Activated CD4-positive, alpha-beta T cell treated with anti-CD3 and anti-CD28 coated beads, Interleukin-2, amount 50 U/mL, for 4 hours (primary cell): Measurements from ENCODE around the gene CCNJL.

Experiments used
- DNase-seq, 2 experiments: peaks; one replicate each; pipeline ENCODE4 v3.0.0-alpha.2; 2020

The CCNJL gene

DNA sequence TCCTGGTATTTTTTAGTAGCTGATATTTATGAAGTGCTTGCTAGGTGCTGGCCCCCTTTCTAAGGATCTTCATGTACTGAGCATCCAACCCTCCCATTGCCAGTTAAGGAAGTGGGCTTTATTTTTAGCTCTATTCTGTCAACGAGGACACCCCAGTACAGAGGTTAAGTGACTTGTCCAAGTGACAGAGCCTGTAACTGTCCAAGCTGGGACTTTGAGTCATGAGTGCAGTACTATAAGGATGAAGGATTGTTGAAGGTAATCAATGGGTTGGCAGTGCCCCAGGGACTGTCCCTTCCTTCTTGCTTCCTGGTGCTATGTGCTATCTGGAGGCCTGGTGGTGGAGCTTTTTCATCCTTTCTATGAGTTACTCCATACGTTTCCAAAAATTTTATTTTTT lies 101.0 kb downstream of the CCNJL start:
- DNase-seq: no peak

DNA sequence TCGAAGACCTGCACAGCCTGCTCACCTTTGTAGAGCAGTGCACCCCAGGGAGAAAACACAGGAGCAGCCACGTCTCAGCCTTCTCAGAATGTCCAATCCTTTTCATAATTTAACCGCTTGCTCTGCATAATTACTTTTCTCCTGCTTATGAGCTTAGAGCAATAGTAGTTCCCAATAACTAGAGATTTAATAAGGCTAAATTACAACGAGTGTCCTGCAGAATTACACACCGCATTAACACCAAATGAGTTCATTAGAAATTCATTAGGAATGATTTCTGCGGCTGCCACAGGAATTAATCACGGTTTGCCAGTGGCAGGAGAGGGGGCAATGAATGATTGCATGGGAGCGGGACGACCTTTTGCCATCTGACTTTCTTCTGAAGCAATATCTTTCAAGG lies 101.8 kb downstream of the CCNJL start:
- DNase-seq: no peak

DNA sequence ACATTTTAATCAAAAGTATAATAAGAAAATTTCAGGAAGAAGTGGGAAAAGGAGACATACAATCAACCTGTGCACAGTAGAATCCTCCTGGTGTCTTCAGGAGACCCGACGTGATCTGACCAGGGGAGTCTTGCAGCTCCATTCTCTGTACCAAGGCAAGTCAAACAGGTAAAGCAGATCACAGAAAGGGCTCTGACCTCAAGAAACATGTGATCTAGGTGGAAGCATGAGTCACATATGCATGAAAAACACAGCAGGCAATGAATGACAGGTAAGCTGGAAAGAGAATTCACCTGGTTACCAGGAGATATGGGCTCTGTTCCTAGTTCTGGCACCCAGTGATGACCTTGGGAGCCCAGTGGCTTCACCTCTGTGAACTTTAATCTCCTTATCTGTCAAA lies 102.4 kb downstream of the CCNJL start:
- no peak for DNase-seq

DNA sequence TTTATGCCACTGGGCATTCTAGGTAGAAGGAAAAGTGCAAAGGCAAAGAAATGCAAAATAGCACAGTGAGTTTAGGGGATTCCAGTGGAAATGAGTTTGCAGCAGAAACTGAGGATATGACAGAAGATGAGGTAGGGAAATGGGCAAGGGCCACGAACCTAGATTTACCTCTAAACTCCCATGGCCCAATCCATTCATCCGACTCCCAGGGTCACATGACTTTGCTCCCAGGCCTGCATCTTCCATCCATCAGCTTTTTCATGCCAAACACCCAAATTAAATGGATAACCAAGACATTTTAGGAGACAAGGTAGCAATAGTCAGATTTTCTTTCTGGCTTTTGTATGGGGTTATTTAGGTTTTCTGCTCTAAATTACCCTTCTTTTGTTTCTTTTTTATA lies 105.3 kb downstream of the CCNJL start:
- no peak for DNase-seq
